Lower leg skin (tissue), 4 donors: ENCODE results near the gene CRYAB. TPM values are rescaled to one million over a fixed set of nuclear protein-coding genes. Genes with fewer than 3 reads are reported as not detected.

Source experiments
- DNase-seq, 2 donors: peaks; one replicate each; pipeline ENCODE4 v3.0.0-alpha.2; 2019; ENCODE audit warnings: low spot score in 2 of 2
- H3K4me3 ChIP-seq: fragments of 200-600 bp; sonication (generic); 2 replicates; pipeline ENCODE4 v1.5.1; 2017; ENCODE audit warnings: mild to moderate bottlenecking, low read depth; ENCODE audit not compliant: poor library complexity, severe bottlenecking
- POLR2A ChIP-seq, 2 donors: fragments of 450-650 bp; IDR thresholded peaks; one replicate each; pipeline ENCODE4 v1.6.1; 2016 to 2017; ENCODE audit warnings: antibody characterized with exemption in 2 of 2, mild to moderate bottlenecking in 1 of 2, moderate library complexity in 1 of 2
- WGBS, 2 donors: methylation state at CpG; one replicate each; pipeline ENCODE4 v1.1.5; 2018; 5-methylcytosine and 5-hydroxymethylcytosine counted together
- intact Hi-C: fragments of 100-400 bp; cut with DNase I; formaldehyde crosslinking; loops from one replicate; pipeline ENCODE4 v1.15.0; 2023; ENCODE audit warnings: low total_unique reads
- total RNA-seq, 4 donors: library from RNA; depleted of rRNA; stranded (reverse); fragments of >200 nt; gene quantifications; one replicate each; pipeline ENCODE4 v1.1.0, GENCODE V29; 2016
- TF ChIP-seq, protein P1 (sequence below), 3 donors: fragments of 450-650 bp; IDR thresholded peaks; one replicate each; pipeline ENCODE4 v1.5.1; 2016; ENCODE audit warnings: antibody characterized with exemption in 3 of 3, mild to moderate bottlenecking in 3 of 3, moderate library complexity in 2 of 3

Gene CRYAB
- total RNA-seq, 4 donors from 2014 or later = 130 to 209 (median 200) TPM

- DNase-seq = no peak
- TF ChIP-seq, protein P1, sequence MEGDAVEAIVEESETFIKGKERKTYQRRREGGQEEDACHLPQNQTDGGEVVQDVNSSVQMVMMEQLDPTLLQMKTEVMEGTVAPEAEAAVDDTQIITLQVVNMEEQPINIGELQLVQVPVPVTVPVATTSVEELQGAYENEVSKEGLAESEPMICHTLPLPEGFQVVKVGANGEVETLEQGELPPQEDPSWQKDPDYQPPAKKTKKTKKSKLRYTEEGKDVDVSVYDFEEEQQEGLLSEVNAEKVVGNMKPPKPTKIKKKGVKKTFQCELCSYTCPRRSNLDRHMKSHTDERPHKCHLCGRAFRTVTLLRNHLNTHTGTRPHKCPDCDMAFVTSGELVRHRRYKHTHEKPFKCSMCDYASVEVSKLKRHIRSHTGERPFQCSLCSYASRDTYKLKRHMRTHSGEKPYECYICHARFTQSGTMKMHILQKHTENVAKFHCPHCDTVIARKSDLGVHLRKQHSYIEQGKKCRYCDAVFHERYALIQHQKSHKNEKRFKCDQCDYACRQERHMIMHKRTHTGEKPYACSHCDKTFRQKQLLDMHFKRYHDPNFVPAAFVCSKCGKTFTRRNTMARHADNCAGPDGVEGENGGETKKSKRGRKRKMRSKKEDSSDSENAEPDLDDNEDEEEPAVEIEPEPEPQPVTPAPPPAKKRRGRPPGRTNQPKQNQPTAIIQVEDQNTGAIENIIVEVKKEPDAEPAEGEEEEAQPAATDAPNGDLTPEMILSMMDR (IDR thresholded peaks at IDR 0.05) = no peak
- no peak for TF ChIP-seq POLR2A (IDR thresholded peaks at IDR 0.05)
- intact Hi-C loops = no loop called here
- H3K4me3 ChIP-seq = no peak overlapping the region
Measured at GRCh38 chr11:111923951-111924350, 12.4 kb upstream of the CRYAB start.

- intact Hi-C loops = no loop called here
- no peak for DNase-seq
- TF ChIP-seq, protein P1 (IDR thresholded peaks at IDR 0.05) = no peak
- WGBS, 2 donors = 19 to 20% methylated on average over 5 of the region's 5 CpGs
- no peak overlapping the region for H3K4me3 ChIP-seq
Measured at GRCh38 chr11:111923351-111923788, 11.8 kb upstream of the CRYAB start.

DNA sequence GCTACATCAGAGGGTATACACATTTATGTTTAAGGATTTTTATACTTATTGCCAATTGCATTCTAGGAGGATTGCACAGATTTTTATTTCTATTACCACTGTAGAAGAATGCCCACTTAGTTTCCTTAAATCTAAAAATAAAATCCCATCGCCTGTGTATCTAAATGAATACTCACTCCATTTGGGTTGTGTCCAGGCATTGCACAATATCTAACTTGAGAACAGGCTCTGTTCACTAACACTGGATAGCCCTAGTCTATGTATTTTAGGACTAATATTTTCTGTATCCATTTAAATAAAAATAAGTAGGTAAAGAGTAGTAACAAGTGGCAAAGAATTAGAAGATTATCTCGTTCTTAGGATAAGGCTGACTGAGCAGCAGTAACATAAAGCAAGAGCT, 11.2 kb upstream of the CRYAB start:
- no peak overlapping the region for H3K4me3 ChIP-seq
- no peak for TF ChIP-seq POLR2A (IDR thresholded peaks at IDR 0.05)
- TF ChIP-seq, protein P1 (IDR thresholded peaks at IDR 0.05) = no peak
- WGBS, 2 donors = 5 to 9% methylated on average over 2 of the region's 2 CpGs
- DNase-seq = peak in 1 of 2 donors; percentile 86
- intact Hi-C loops = no loop called here

GRCh38 chr11:111921541-111922230, 10.1 kb upstream of the CRYAB start:
- DNase-seq = no peak
- TF ChIP-seq POLR2A (IDR thresholded peaks at IDR 0.05) = no peak
- TF ChIP-seq, protein P1 (IDR thresholded peaks at IDR 0.05) = no peak
- intact Hi-C loops = no loop called here
- 86 to 90% methylated on average over 7 of the region's 7 CpGs for WGBS, 2 donors
- H3K4me3 ChIP-seq = no peak overlapping the region

- no peak for DNase-seq
- WGBS, 2 donors = 54 to 78% methylated on average over 2 of the region's 2 CpGs
- TF ChIP-seq, protein P1 (IDR thresholded peaks at IDR 0.05) = no peak
- no peak for TF ChIP-seq POLR2A (IDR thresholded peaks at IDR 0.05)
- no peak overlapping the region for H3K4me3 ChIP-seq
- intact Hi-C loops = no loop called here
Measured at GRCh38 chr11:111920908-111921307, 9.3 kb upstream of the CRYAB start.
